ENCODE measurements around the gene RNF128.

DNA sequence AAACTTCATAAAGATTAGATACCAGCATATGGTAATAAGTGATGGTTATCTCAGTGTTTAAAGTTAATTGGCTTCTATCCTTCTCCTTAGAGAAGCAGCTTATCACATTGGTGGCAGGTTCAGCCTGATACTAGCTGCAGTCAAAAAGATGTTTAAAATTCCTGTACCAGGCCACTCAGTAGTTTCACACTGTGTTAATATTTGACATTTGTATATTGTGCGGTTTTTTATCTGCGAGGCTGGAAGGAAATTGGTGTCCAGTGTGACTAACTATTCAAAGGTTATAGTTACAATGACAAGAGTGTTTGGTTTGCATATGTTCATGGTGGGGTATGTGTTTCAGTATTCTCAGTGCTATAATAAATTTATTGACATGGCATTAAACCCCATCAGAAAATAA lies 48.5 kb downstream of the RNF128 start:
- TF ChIP-seq POLR2AphosphoS5 (IDR thresholded peaks at IDR 0.05) = no peak
- TF ChIP-seq, protein P1, sequence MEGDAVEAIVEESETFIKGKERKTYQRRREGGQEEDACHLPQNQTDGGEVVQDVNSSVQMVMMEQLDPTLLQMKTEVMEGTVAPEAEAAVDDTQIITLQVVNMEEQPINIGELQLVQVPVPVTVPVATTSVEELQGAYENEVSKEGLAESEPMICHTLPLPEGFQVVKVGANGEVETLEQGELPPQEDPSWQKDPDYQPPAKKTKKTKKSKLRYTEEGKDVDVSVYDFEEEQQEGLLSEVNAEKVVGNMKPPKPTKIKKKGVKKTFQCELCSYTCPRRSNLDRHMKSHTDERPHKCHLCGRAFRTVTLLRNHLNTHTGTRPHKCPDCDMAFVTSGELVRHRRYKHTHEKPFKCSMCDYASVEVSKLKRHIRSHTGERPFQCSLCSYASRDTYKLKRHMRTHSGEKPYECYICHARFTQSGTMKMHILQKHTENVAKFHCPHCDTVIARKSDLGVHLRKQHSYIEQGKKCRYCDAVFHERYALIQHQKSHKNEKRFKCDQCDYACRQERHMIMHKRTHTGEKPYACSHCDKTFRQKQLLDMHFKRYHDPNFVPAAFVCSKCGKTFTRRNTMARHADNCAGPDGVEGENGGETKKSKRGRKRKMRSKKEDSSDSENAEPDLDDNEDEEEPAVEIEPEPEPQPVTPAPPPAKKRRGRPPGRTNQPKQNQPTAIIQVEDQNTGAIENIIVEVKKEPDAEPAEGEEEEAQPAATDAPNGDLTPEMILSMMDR (IDR thresholded peaks at IDR 0.05) = no peak
- no peak for TF ChIP-seq POLR2A (IDR thresholded peaks at IDR 0.05; ENCODE audit: low read depth)
- no peak for TF ChIP-seq EP300 (IDR thresholded peaks at IDR 0.05)
